Esophagus muscularis mucosa (tissue), 4 donors: Measurements from ENCODE around the gene LHX4. TPM values are rescaled to one million over a fixed set of nuclear protein-coding genes. Genes with fewer than 3 reads are reported as not detected.

Experiments
- DNase-seq: peaks from one replicate; pipeline ENCODE4 v3.0.0-alpha.2; 2017; ENCODE audit errors: extremely low spot score
- H3K27ac ChIP-seq, 4 donors: fragments of 200-600 bp; sonication (generic); replicated peaks in 1 of 4; 1 replicate in 3 of 4; 2 replicates in 1 of 4; pipeline ENCODE4 v1.5.1; 2016 to 2019; ENCODE audit warnings: mild to moderate bottlenecking in 1 of 4
- H3K27me3 ChIP-seq, 4 donors: fragments of 200-600 bp; sonication (generic); one replicate each; pipeline versions ENCODE4 v1.5.1 to v1.6.0; 2016 to 2019
- H3K36me3 ChIP-seq, 4 donors: fragments of 200-600 bp; sonication (generic); one replicate each; pipeline ENCODE4 v1.5.1; 2016 to 2019
- H3K4me1 ChIP-seq, 4 donors: fragments of 200-600 bp; sonication (generic); one replicate each; pipeline ENCODE4 v1.5.1; 2016 to 2019
- H3K4me3 ChIP-seq, 4 donors: fragments of 200-600 bp; sonication (generic); 1 replicate in 2 of 4; 2 replicates in 2 of 4; pipeline ENCODE4 v1.5.1; 2016 to 2019; ENCODE audit warnings: mild to moderate bottlenecking in 4 of 4, moderate library complexity in 1 of 4
- H3K9me3 ChIP-seq, 4 donors: fragments of 200-600 bp; sonication (generic); 1 replicate in 3 of 4; 2 replicates in 1 of 4; pipeline ENCODE4 v1.5.1; 2016 to 2019
- CTCF ChIP-seq, 3 experiments: fragments of 200-600 bp in 2 of 3; fragments of 450-650 bp in 1 of 3; sonication (generic) in 2 of 3; IDR thresholded peaks; one replicate each; pipeline ENCODE4 v1.5.1; 2017 to 2019; ENCODE audit warnings: antibody characterized with exemption in 3 of 3, mild to moderate bottlenecking in 2 of 3, moderate library complexity in 1 of 3
- EP300 ChIP-seq: sonication (generic); formaldehyde crosslinking; IDR thresholded peaks from one replicate; pipeline ENCODE4 v1.6.1; 2017; ENCODE audit warnings: antibody characterized with exemption
- POLR2A ChIP-seq: fragments of 450-650 bp; IDR thresholded peaks from one replicate; pipeline ENCODE4 v1.6.1; 2017; ENCODE audit warnings: antibody characterized with exemption, moderate library complexity, mild to moderate bottlenecking, low read depth
- POLR2AphosphoS5 ChIP-seq, 2 donors: sonication (generic); formaldehyde crosslinking; IDR thresholded peaks; one replicate each; pipeline ENCODE4 v1.6.1; 2017; ENCODE audit warnings: antibody characterized with exemption in 2 of 2
- WGBS: methylation state at CpG from one replicate; pipeline ENCODE4 v1.1.5; 2018; 5-methylcytosine and 5-hydroxymethylcytosine counted together
- intact Hi-C: fragments of 100-400 bp; cut with DNase I; formaldehyde crosslinking; loops from one replicate; pipeline ENCODE4 v1.15.1; 2023
- total RNA-seq, 4 donors: library from RNA; depleted of rRNA; stranded (reverse); fragments of >200 nt; gene quantifications; one replicate each; pipeline versions ENCODE4 v1.1.0 to v1.2.1, GENCODE V29; 2016

Gene LHX4
- total RNA-seq, 4 donors from 2014 or later: not detected

GRCh38 chr1:180278194-180278515 lies 48.1 kb downstream of the LHX4 start:
- Histone ChIP-seq H3K36me3 (peaks cover 5 to 51% (median 16%) of the 10 kb centered on the region in 4 donors), H3K9me3 (no peaks in the 10 kb centered on the region), H3K4me3 (no peak overlapping the region), H3K4me1 (no peaks in the 10 kb centered on the region), H3K27me3 (no peaks in the 10 kb centered on the region), H3K27ac (no peak overlapping the region)
- TF ChIP-seq POLR2AphosphoS5 (IDR thresholded peaks at IDR 0.05): no peak
- no peak for TF ChIP-seq EP300
- TF ChIP-seq CTCF (IDR thresholded peaks at IDR 0.05): no peak
- no peak for TF ChIP-seq POLR2A
- DNase-seq: no peak
- intact Hi-C loops: no loop called here
- WGBS: 75% methylated on average over 2 of the region's 2 CpGs

GRCh38 chr1:180278596-180279395 lies 48.7 kb downstream of the LHX4 start:
- Histone ChIP-seq H3K9me3 (no peaks in the 10 kb centered on the region), H3K27ac (no peak overlapping the region), H3K4me1 (no peaks in the 10 kb centered on the region), H3K4me3 (no peak overlapping the region), H3K27me3 (no peaks in the 10 kb centered on the region), H3K36me3 (peaks cover 5 to 45% (median 16%) of the 10 kb centered on the region in 4 donors)
- DNase-seq: no peak
- TF ChIP-seq POLR2AphosphoS5 (IDR thresholded peaks at IDR 0.05) (no peak), CTCF (IDR thresholded peaks at IDR 0.05) (no peak)
- intact Hi-C loops: no loop called here
- WGBS: 77% methylated on average over 9 of the region's 9 CpGs

GRCh38 chr1:180279651-180280050 lies 49.6 kb downstream of the LHX4 start:
- no peak overlapping the region for H3K4me3 ChIP-seq
- H3K27me3 ChIP-seq: no peaks in the 10 kb centered on the region
- 89% methylated on average over 1 of the region's 1 CpG for WGBS
- TF ChIP-seq POLR2A: no peak
- TF ChIP-seq EP300: no peak
- no peak for TF ChIP-seq POLR2AphosphoS5 (IDR thresholded peaks at IDR 0.05)
- no peak for TF ChIP-seq CTCF (IDR thresholded peaks at IDR 0.05)
- no peaks in the 10 kb centered on the region for H3K9me3 ChIP-seq
- no peak for DNase-seq
- intact Hi-C loops: no loop called here
- no peak overlapping the region for H3K27ac ChIP-seq
- peaks cover 5 to 40% (median 16%) of the 10 kb centered on the region in 4 donors for H3K36me3 ChIP-seq
- no peaks in the 10 kb centered on the region for H3K4me1 ChIP-seq

GRCh38 chr1:180280617-180281016 lies 50.6 kb downstream of the LHX4 start:
- DNase-seq: no peak
- intact Hi-C loops: no loop called here
- Histone ChIP-seq H3K27me3 (no peaks in the 10 kb centered on the region), H3K36me3 (peaks cover 0 to 40% (median 12%) of the 10 kb centered on the region in 4 donors), H3K4me1 (no peaks in the 10 kb centered on the region), H3K9me3 (no peaks in the 10 kb centered on the region), H3K4me3 (no peak overlapping the region), H3K27ac (no peak overlapping the region)
- 95% methylated on average over 2 of the region's 2 CpGs for WGBS
- TF ChIP-seq EP300 (no peak), POLR2AphosphoS5 (IDR thresholded peaks at IDR 0.05) (no peak), CTCF (IDR thresholded peaks at IDR 0.05) (no peak), POLR2A (no peak)

GRCh38 chr1:180281490-180281889 lies 51.4 kb downstream of the LHX4 start:
- DNase-seq: no peak
- peaks cover 0 to 36% (median 9%) of the 10 kb centered on the region in 4 donors for H3K36me3 ChIP-seq
- H3K9me3 ChIP-seq: no peaks in the 10 kb centered on the region
- WGBS: 88% methylated on average over 1 of the region's 1 CpG
- no peak overlapping the region for H3K4me3 ChIP-seq
- TF ChIP-seq EP300: no peak
- TF ChIP-seq POLR2A: no peak
- no peak for TF ChIP-seq CTCF (IDR thresholded peaks at IDR 0.05)
- no peak for TF ChIP-seq POLR2AphosphoS5 (IDR thresholded peaks at IDR 0.05)
- no peaks in the 10 kb centered on the region for H3K4me1 ChIP-seq
- intact Hi-C loops: no loop called here
- H3K27ac ChIP-seq: no peak overlapping the region
- no peaks in the 10 kb centered on the region for H3K27me3 ChIP-seq
